K562 (cell line): ENCODE results near the gene ENG. TPM values are rescaled to one million over a fixed set of nuclear protein-coding genes. Genes with fewer than 3 reads are reported as not detected.

Experiments used
- ATF7 ChIP-seq: fragments of 450-650 bp; IDR thresholded peaks from 2 replicates; pipeline ENCODE4 v1.7.1; 2014; ENCODE audit warnings: mild to moderate bottlenecking, moderate library complexity
- GATA2 ChIP-seq: sonication (generic); formaldehyde crosslinking; IDR thresholded peaks from 2 replicates; pipeline ENCODE4 v1.4.0; 2020; ENCODE audit warnings: mild to moderate bottlenecking, missing genetic modification reagents
- HDAC8 ChIP-seq: fragments of 450-650 bp; IDR thresholded peaks from 2 replicates; pipeline ENCODE4 v1.6.1; 2016; ENCODE audit warnings: mild to moderate bottlenecking, missing genetic modification characterization, moderate library complexity, missing compliant biosample characterization
- HMGN3 ChIP-seq: IDR thresholded peaks from 2 replicates; pipeline ENCODE4 v1.6.1; 2011; ENCODE audit warnings: borderline replicate concordance, low read depth, mild to moderate bottlenecking, mixed read lengths, low read length; ENCODE audit not compliant: insufficient read length; ENCODE audit errors: extremely low read depth
- MAZ ChIP-seq, 2 experiments: fragments of 450-650 bp in 1 of 2; sonication (generic) in 1 of 2; formaldehyde crosslinking; IDR thresholded peaks in 1 of 2; conservative IDR thresholded peaks in 1 of 2; 2 replicates each; pipeline versions ENCODE4 v1.4.0 to v1.5.0; 2020; ENCODE audit warnings: mild to moderate bottlenecking in 1 of 2, missing genetic modification reagents in 1 of 2
- MYC ChIP-seq, 2 experiments: fragments of 250-450 bp in 1 of 2; sonication (Bioruptor Pico) in 1 of 2; IDR thresholded peaks; 2 replicates each; pipeline versions ENCODE4 v1.5.1 to v1.6.1; 2012 to 2021; ENCODE audit warnings: low read depth in 2 of 2, borderline replicate concordance in 1 of 2, improper control_type of control experiment in 1 of 2, low read length in 1 of 2, mild to moderate bottlenecking in 1 of 2, moderate library complexity in 1 of 2
- SMAD1 ChIP-seq: fragments of 150-350 bp; IDR thresholded peaks from 2 replicates; pipeline ENCODE4 v1.6.1; 2014; ENCODE audit warnings: low read length, low read depth; ENCODE audit not compliant: partially characterized antibody
- SMARCA4 ChIP-seq: fragments of 450-650 bp; IDR thresholded peaks from 2 replicates; pipeline ENCODE4 v1.6.1; 2016
- polyA plus RNA-seq, 8 experiments: library from polyadenylated mRNA; depleted of rRNA in 4 of 8; stranded (reverse) in 5 of 8; unstranded in 3 of 8; fragments of >200 nt; fragmentation: Nextera tagmentation in 2 of 8; fragmentation: Illumina TruSeq in 1 of 8; extraction: Ambion mirVana in 2 of 8; extraction: Trizol in 1 of 8; gene quantifications; 2 replicates each; pipeline versions ENCODE4 v1.2.1 to v1.2.3, GENCODE V29; 2011 to 2014; ENCODE audit warnings: inconsistent platforms in 1 of 8, missing spikeins in 1 of 8
- total RNA-seq, 7 experiments: library from RNA; depleted of rRNA in 6 of 7; stranded (reverse); fragments of >200 nt in 6 of 7; fragmentation: Illumina TruSeq in 2 of 7; extraction: Trizol in 2 of 7; gene quantifications; 2 replicates each; pipeline versions ENCODE4 v1.2.1 to v1.2.3, GENCODE V29; 2011 to 2021; ENCODE audit warnings: low replicate concordance in 1 of 7
- TF ChIP-seq, protein P1 (sequence below): fragments of 450-650 bp; IDR thresholded peaks from 2 replicates; pipeline ENCODE4 v1.6.1; 2016; ENCODE audit warnings: mild to moderate bottlenecking, moderate library complexity
- TF ChIP-seq, protein P2 (sequence below): fragments of 250-450 bp; sonication (Bioruptor Pico); IDR thresholded peaks from 2 replicates; pipeline ENCODE4 v1.5.0; 2020; ENCODE audit warnings: mild to moderate bottlenecking, borderline replicate concordance
- TF ChIP-seq, protein P3 (sequence below): fragments of 450-650 bp; formaldehyde crosslinking; IDR thresholded peaks from 2 replicates; pipeline ENCODE4 v1.4.0; 2022; ENCODE audit warnings: mild to moderate bottlenecking, moderate library complexity

ENG gene
- total and polyA plus RNA-seq, 9 of the 15 experiments (the other 6 are each of a cell fraction or from before 2014, with no cell fraction given) = 0.04 to 0.40 (median 0.14) TPM; not detected in 1

DNA sequence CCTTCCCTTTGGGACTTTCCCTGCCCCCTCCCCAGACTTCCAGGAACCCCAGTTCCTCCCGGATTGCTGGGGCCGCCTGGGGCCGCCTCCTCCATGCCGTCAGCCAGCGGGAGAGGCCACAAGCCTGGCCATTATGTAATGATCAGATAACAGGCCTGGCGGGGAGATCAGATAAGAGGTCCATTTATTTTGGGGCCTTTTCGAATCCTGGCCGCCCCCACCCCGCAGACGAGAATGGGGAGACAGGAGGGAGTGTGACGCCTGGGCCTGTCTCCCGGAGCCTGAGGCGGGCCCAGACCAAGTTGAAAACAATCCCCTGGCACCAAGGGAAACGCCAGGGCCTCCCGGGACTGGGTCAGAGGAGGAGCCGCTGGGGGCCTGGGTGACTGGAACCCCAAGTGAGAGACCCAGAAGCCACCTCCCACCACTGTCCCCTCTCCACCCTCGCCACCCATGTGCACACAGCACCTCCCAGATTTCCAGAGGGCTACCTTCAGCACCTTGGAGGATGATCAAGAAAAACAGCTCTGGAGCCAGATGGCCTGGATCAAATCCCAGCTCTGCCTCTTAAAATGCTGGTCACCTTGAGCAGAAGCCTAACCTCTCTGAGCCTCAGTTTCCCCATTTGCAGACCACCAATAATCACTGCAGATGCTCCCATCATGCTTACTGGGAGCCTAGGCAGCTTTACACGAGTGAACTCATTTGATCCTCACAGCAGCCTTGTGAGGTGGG lies 7.8 kb downstream of the ENG start (continued):
- TF ChIP-seq, protein P1, sequence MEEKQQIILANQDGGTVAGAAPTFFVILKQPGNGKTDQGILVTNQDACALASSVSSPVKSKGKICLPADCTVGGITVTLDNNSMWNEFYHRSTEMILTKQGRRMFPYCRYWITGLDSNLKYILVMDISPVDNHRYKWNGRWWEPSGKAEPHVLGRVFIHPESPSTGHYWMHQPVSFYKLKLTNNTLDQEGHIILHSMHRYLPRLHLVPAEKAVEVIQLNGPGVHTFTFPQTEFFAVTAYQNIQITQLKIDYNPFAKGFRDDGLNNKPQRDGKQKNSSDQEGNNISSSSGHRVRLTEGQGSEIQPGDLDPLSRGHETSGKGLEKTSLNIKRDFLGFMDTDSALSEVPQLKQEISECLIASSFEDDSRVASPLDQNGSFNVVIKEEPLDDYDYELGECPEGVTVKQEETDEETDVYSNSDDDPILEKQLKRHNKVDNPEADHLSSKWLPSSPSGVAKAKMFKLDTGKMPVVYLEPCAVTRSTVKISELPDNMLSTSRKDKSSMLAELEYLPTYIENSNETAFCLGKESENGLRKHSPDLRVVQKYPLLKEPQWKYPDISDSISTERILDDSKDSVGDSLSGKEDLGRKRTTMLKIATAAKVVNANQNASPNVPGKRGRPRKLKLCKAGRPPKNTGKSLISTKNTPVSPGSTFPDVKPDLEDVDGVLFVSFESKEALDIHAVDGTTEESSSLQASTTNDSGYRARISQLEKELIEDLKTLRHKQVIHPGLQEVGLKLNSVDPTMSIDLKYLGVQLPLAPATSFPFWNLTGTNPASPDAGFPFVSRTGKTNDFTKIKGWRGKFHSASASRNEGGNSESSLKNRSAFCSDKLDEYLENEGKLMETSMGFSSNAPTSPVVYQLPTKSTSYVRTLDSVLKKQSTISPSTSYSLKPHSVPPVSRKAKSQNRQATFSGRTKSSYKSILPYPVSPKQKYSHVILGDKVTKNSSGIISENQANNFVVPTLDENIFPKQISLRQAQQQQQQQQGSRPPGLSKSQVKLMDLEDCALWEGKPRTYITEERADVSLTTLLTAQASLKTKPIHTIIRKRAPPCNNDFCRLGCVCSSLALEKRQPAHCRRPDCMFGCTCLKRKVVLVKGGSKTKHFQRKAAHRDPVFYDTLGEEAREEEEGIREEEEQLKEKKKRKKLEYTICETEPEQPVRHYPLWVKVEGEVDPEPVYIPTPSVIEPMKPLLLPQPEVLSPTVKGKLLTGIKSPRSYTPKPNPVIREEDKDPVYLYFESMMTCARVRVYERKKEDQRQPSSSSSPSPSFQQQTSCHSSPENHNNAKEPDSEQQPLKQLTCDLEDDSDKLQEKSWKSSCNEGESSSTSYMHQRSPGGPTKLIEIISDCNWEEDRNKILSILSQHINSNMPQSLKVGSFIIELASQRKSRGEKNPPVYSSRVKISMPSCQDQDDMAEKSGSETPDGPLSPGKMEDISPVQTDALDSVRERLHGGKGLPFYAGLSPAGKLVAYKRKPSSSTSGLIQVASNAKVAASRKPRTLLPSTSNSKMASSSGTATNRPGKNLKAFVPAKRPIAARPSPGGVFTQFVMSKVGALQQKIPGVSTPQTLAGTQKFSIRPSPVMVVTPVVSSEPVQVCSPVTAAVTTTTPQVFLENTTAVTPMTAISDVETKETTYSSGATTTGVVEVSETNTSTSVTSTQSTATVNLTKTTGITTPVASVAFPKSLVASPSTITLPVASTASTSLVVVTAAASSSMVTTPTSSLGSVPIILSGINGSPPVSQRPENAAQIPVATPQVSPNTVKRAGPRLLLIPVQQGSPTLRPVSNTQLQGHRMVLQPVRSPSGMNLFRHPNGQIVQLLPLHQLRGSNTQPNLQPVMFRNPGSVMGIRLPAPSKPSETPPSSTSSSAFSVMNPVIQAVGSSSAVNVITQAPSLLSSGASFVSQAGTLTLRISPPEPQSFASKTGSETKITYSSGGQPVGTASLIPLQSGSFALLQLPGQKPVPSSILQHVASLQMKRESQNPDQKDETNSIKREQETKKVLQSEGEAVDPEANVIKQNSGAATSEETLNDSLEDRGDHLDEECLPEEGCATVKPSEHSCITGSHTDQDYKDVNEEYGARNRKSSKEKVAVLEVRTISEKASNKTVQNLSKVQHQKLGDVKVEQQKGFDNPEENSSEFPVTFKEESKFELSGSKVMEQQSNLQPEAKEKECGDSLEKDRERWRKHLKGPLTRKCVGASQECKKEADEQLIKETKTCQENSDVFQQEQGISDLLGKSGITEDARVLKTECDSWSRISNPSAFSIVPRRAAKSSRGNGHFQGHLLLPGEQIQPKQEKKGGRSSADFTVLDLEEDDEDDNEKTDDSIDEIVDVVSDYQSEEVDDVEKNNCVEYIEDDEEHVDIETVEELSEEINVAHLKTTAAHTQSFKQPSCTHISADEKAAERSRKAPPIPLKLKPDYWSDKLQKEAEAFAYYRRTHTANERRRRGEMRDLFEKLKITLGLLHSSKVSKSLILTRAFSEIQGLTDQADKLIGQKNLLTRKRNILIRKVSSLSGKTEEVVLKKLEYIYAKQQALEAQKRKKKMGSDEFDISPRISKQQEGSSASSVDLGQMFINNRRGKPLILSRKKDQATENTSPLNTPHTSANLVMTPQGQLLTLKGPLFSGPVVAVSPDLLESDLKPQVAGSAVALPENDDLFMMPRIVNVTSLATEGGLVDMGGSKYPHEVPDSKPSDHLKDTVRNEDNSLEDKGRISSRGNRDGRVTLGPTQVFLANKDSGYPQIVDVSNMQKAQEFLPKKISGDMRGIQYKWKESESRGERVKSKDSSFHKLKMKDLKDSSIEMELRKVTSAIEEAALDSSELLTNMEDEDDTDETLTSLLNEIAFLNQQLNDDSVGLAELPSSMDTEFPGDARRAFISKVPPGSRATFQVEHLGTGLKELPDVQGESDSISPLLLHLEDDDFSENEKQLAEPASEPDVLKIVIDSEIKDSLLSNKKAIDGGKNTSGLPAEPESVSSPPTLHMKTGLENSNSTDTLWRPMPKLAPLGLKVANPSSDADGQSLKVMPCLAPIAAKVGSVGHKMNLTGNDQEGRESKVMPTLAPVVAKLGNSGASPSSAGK = 0 out of 2 replicates have a peak, but pooled peaks have one; percentile 27
- TF ChIP-seq GATA2 (CRISPR knock-in tag) = peak; percentile 53
- no peak; the same call in 1 of the 2 replicates for TF ChIP-seq MYC (IDR thresholded peaks at IDR 0.05; ENCODE audit: low read depth, low read length)
- TF ChIP-seq MYC (CRISPR knock-in tag; IDR thresholded peaks at IDR 0.05; ENCODE audit: borderline replicate concordance, low read depth) = no peak
- TF ChIP-seq MAZ (CRISPR knock-in tag; conservative IDR thresholded peaks at IDR 0.05 in 1 of 2, IDR thresholded peaks at IDR 0.05 in 1 of 2) = peak; percentile 34 to 43; a peak in 1 of 4 replicates
- TF ChIP-seq, protein P2, sequence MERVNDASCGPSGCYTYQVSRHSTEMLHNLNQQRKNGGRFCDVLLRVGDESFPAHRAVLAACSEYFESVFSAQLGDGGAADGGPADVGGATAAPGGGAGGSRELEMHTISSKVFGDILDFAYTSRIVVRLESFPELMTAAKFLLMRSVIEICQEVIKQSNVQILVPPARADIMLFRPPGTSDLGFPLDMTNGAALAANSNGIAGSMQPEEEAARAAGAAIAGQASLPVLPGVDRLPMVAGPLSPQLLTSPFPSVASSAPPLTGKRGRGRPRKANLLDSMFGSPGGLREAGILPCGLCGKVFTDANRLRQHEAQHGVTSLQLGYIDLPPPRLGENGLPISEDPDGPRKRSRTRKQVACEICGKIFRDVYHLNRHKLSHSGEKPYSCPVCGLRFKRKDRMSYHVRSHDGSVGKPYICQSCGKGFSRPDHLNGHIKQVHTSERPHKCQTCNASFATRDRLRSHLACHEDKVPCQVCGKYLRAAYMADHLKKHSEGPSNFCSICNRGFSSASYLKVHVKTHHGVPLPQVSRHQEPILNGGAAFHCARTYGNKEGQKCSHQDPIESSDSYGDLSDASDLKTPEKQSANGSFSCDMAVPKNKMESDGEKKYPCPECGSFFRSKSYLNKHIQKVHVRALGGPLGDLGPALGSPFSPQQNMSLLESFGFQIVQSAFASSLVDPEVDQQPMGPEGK (CRISPR knock-in tag) = peak; percentile 65; the same call in 1 of the 2 replicates
- peak; percentile 87 for TF ChIP-seq SMAD1
- peak; percentile 76 for TF ChIP-seq ATF7
- TF ChIP-seq, protein P3, sequence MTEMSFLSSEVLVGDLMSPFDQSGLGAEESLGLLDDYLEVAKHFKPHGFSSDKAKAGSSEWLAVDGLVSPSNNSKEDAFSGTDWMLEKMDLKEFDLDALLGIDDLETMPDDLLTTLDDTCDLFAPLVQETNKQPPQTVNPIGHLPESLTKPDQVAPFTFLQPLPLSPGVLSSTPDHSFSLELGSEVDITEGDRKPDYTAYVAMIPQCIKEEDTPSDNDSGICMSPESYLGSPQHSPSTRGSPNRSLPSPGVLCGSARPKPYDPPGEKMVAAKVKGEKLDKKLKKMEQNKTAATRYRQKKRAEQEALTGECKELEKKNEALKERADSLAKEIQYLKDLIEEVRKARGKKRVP (CRISPR knock-in tag) = no peak
- TF ChIP-seq HMGN3 = peak; percentile 23
- TF ChIP-seq SMARCA4 = peak; percentile 32; the same call in 1 of the 2 replicates
- TF ChIP-seq HDAC8 (tag) = no peak
